Heart left ventricle (tissue), 16 donors: ENCODE data around the gene KRTAP16-1. TPM values are rescaled to one million over a fixed set of nuclear protein-coding genes. Genes with fewer than 3 reads are reported as not detected.

Experiments used
- ATAC-seq, 4 donors: fragments of 200-7000 bp; cut with Tn5 transposase; one replicate each; pipeline ENCODE4 v1.9.1; 2020 to 2022; ENCODE audit warnings: moderate library complexity in 4 of 4, mild to moderate bottlenecking in 3 of 4, moderate number of reproducible peaks in 1 of 4
- DNase-seq, 5 donors: peaks; one replicate each; pipeline ENCODE4 v3.0.0-alpha.2; 2020
- H3K27ac ChIP-seq, 12 donors: fragments of 200-600 bp; sonication (generic) in 4 of 12; one replicate each; pipeline versions ENCODE4 v1.5.0 to v1.8.0; 2016 to 2022; ENCODE audit warnings: mild to moderate bottlenecking in 2 of 12
- H3K27me3 ChIP-seq, 9 donors: fragments of 200-600 bp; sonication (generic) in 2 of 9; one replicate each; pipeline versions ENCODE4 v1.5.1 to v1.8.0; 2016 to 2022; ENCODE audit warnings: mild to moderate bottlenecking in 3 of 9
- H3K36me3 ChIP-seq, 9 donors: fragments of 200-600 bp; sonication (generic) in 2 of 9; one replicate each; pipeline versions ENCODE4 v1.5.0 to v1.8.0; 2018 to 2022; ENCODE audit warnings: mild to moderate bottlenecking in 2 of 9
- H3K4me1 ChIP-seq, 12 donors: fragments of 200-600 bp; sonication (generic) in 4 of 12; one replicate each; pipeline versions ENCODE4 v1.5.0 to v1.8.0; 2016 to 2022; ENCODE audit warnings: mild to moderate bottlenecking in 3 of 12
- H3K4me3 ChIP-seq, 12 donors: fragments of 200-600 bp; sonication (generic) in 4 of 12; one replicate each; pipeline versions ENCODE4 v1.5.0 to v1.8.0; 2017 to 2022; ENCODE audit warnings: mild to moderate bottlenecking in 9 of 12, moderate library complexity in 4 of 12
- H3K9me3 ChIP-seq, 12 donors: fragments of 200-600 bp; sonication (generic) in 4 of 12; one replicate each; pipeline versions ENCODE4 v1.5.0 to v1.8.0; 2016 to 2022; ENCODE audit warnings: mild to moderate bottlenecking in 1 of 12
- POLR2A ChIP-seq, 2 donors: fragments of 450-650 bp; IDR thresholded peaks; one replicate each; pipeline ENCODE4 v1.6.1; 2017; ENCODE audit warnings: antibody characterized with exemption in 2 of 2, mild to moderate bottlenecking in 2 of 2, moderate library complexity in 2 of 2
- WGBS, 4 donors: extraction: QIAGEN DNeasy Blood & Tissue Kit in 2 of 4; methylation state at CpG; one replicate each; pipeline versions ENCODE4 v1.1.5 to v1.1.7; 2013 to 2018; 5-methylcytosine and 5-hydroxymethylcytosine counted together
- intact Hi-C, 10 donors: fragments of 100-400 bp; cut with DNase I; formaldehyde crosslinking; loops; one replicate each; pipeline versions ENCODE4 v1.11.1 to v1.14.2; 2022
- polyA plus RNA-seq, 2 donors: library from polyadenylated mRNA; stranded (reverse); fragments of 200-250 nt; gene quantifications; one replicate each; pipeline ENCODE4 v1.2.3, GENCODE V29; 2013
- total RNA-seq, 9 donors: library from RNA; depleted of rRNA in 2 of 9; stranded (reverse); fragments of >200 nt in 2 of 9; fragmentation: NEBNext Ultra II Directional in 3 of 9; extraction: Animal tissue kit (Norgen Biotek cat#: 25700) in 3 of 9; gene quantifications; one replicate each; pipeline versions ENCODE4 v1.1.0 to v1.2.4, GENCODE V29; 2016 to 2023
- TF ChIP-seq, protein P1 (sequence below), 12 donors: fragments of 200-600 bp; sonication (generic) in 4 of 12; IDR thresholded peaks; one replicate each; pipeline versions ENCODE4 v1.5.0 to v1.8.0; 2018 to 2022; ENCODE audit warnings: antibody characterized with exemption in 12 of 12, mild to moderate bottlenecking in 5 of 12
- donor health status: ischemic (EF 13 %, LVEDD 7.1; RV severe dilation, severe dysfunction).
- donor health status: healthy with polysubstance abuse.
- donor health status: DM: no; HTN: yes; CAD: no.
- donor health status: DM: no; HTN: no; CAD: no.
- donor health status: ischemic (EF 25% LVEDD 6.9; RV normal size, moderate dysfunction).
- donor health status: ischemic (EF 25% LVEDD 5.7; RV mildly dilated, moderate dysfunction).
- donor health status: healthy.
- donor health status: DM: yes; HTN: yes; CAD: no.
- donor health status: ischemic (EF 35%, LVEDD 5.7; RV mildly dilated, moderate dysfunction).
- donor health status: nonischemic (EF 11% LVEDD 7.7; RV severe dilation, severe dysfunction).
- donor health status: DM: yes; HTN: yes; CAD: no.
- donor health status: PGD.
- donor health status: ischemic (EF 29% LVEDD 5.4; RV normal size, mild dysfunction).
- donor health status: nonischemic (EF 23%, LVEDD 6.1; RV moderate dilation, normal function).

The KRTAP16-1 gene
- total and polyA plus RNA-seq, 11 donors: not detected

DNA sequence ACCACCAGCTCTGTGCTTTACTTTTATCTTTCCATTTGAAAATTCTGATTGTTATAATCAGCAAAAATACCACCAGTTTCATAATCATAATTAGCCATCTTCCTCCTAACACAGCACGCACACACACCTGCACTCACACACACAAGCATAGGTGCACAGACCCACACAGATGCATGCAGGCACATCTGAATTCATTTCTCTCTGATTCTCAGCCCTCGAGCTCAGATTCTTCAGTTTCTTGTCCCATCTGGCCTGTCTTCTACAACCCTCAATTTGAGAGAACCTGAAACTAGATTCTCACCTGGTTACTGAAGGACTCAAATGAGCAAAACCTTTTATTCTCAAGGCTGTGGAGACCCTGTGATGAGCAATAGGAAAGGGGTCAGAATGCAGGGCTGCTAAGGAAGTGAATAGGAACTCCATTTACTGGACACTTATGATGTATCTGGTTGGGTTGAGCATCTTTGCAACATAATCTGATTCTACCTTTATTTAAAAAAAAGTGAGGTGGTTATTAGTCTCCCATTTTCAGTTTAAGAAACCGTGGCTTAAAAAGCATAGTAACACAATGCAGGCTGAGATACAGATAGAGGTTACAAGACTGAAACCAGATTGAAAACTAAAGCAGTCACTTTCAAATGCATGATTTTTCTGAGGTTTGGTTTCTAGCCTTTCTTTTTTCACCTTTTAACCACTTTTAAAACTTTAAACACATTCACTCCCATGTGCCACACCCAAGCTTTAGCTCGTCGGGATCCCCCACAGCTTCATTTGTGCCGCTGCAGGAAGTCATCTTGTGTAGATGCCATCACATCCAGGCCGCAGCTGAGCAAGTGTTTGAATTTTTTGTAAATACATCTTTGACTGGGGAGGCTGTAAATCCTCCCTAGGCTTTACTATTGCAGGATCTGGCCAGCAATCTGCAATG is 32.1 kb upstream of the KRTAP16-1 start:
- no peak for TF ChIP-seq POLR2A (IDR thresholded peaks at IDR 0.05)
- TF ChIP-seq, protein P1, sequence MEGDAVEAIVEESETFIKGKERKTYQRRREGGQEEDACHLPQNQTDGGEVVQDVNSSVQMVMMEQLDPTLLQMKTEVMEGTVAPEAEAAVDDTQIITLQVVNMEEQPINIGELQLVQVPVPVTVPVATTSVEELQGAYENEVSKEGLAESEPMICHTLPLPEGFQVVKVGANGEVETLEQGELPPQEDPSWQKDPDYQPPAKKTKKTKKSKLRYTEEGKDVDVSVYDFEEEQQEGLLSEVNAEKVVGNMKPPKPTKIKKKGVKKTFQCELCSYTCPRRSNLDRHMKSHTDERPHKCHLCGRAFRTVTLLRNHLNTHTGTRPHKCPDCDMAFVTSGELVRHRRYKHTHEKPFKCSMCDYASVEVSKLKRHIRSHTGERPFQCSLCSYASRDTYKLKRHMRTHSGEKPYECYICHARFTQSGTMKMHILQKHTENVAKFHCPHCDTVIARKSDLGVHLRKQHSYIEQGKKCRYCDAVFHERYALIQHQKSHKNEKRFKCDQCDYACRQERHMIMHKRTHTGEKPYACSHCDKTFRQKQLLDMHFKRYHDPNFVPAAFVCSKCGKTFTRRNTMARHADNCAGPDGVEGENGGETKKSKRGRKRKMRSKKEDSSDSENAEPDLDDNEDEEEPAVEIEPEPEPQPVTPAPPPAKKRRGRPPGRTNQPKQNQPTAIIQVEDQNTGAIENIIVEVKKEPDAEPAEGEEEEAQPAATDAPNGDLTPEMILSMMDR (IDR thresholded peaks at IDR 0.05): no peak
- DNase-seq: no peak
- 74 to 79% (median 76%) methylated on average over 7 of the region's 7 CpGs for WGBS, 4 donors
- Histone ChIP-seq H3K4me3 (no peak overlapping the region), H3K36me3 (no peaks in the 10 kb centered on the region), H3K27ac (peak overlapping the region in 1 of 12 donors; percentile 67), H3K27me3 (no peaks in the 10 kb centered on the region), H3K4me1 (peaks cover 0 to 25% (median 0%) of the 10 kb centered on the region in 12 donors), H3K9me3 (peaks cover 0 to 10% (median 0%) of the 10 kb centered on the region in 12 donors)
- ATAC-seq: no peak
- intact Hi-C loops: no loop called here

DNA sequence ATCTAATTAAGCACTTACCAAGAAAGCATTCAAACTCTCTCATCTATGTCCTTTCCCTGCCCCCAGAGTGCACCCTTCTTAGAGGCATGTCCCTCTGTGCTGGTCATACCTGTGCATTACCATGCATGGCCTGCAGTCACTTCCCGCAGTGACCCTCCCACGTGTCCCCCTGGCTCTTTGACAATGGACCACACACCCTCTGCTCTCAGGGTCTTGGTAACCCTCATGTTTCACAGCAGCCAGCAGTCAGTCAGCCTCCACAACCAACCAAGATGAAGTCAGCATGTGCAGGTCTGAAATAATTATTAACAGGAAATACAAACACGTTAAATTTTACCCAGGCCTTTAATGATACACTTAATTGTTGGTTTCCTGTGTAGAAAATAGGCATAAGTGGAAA is 31.4 kb upstream of the KRTAP16-1 start:
- TF ChIP-seq POLR2A (IDR thresholded peaks at IDR 0.05): no peak
- TF ChIP-seq, protein P1 (IDR thresholded peaks at IDR 0.05): no peak
- no peak overlapping the region for H3K4me3 ChIP-seq
- H3K36me3 ChIP-seq: no peaks in the 10 kb centered on the region
- H3K9me3 ChIP-seq: peaks cover 0 to 10% (median 0%) of the 10 kb centered on the region in 12 donors
- no peak for ATAC-seq
- intact Hi-C loops: no loop called here
- no peak for DNase-seq
- peaks cover 0 to under 1% (median 0%) of the 10 kb centered on the region in 9 donors for H3K27me3 ChIP-seq
- peaks cover 0 to 25% (median 0%) of the 10 kb centered on the region in 12 donors for H3K4me1 ChIP-seq
- 42 to 53% (median 51%) methylated on average over 3 of the region's 3 CpGs for WGBS, 4 donors
- H3K27ac ChIP-seq: peak overlapping the region in 1 of 12 donors; percentile 67

DNA sequence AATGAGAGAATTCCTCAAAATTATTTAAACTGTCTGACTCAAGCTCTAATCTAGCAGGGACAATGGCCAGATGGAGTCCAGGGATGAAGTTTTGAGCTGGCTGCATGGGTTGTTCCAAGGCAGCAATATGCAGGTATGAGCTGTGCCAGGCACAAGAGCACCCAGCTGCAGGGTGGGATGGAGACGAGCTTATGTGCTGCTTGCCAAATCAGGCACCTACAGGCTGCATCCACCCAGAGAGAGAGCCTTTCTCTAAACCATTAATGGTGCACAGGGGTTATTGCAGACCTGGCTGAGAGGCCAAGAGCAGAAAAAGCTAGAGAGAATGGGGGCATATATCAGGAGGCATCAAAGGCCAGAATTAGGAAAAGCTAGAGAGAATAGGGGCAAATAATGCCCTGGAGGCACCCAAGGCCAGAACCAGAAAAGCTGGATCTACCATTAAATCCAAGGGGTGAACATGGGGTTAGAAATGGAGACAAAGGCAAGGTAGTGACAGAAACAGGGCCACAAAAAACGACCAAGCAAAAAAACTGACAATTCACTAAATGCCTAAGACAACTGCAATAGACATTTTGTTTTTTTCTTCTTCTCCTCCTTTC is 30.6 kb upstream of the KRTAP16-1 start:
- DNase-seq: no peak
- H3K27me3 ChIP-seq: peaks cover 0 to 5% (median 0%) of the 10 kb centered on the region in 9 donors
- ATAC-seq: no peak
- peaks cover 0 to 10% (median 0%) of the 10 kb centered on the region in 12 donors for H3K9me3 ChIP-seq
- peaks cover 0 to 25% (median 0%) of the 10 kb centered on the region in 12 donors for H3K4me1 ChIP-seq
- H3K4me3 ChIP-seq: no peak overlapping the region
- no peaks in the 10 kb centered on the region for H3K36me3 ChIP-seq
- 48 to 59% (median 58%) methylated on average over 2 of the region's 2 CpGs for WGBS, 4 donors
- H3K27ac ChIP-seq: peak overlapping the region in 1 of 12 donors; percentile 67
- intact Hi-C loops: no loop called here
- no peak for TF ChIP-seq POLR2A (IDR thresholded peaks at IDR 0.05)
- TF ChIP-seq, protein P1 (IDR thresholded peaks at IDR 0.05): no peak

DNA sequence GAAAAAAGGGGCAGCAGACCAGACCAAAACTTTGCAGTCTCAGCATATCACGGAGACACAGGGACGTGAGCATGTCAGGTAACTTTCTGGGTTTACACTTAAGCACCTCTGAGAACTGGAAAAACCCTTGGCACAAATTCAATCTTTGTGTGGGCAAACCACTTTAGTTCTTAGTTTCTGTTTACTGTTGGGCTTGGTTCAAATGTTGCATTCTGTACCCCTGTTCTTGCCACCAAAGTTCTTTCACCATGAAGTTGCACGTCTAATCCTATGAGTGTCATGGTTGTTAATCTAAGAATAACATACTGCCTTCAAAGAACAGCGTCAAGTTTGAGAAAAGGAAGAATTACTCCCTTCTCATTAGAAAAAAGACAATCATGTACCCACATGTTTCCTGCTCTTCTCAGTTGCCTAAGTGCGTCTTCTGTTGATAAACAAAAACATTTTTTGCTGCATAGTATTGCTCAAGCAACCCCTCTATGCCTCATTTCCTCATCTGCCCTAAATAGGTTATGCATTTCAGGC is 29.9 kb upstream of the KRTAP16-1 start:
- no peak overlapping the region for H3K4me3 ChIP-seq
- TF ChIP-seq, protein P1 (IDR thresholded peaks at IDR 0.05): no peak
- TF ChIP-seq POLR2A (IDR thresholded peaks at IDR 0.05): no peak
- ATAC-seq (no peak), DNase-seq (no peak)
- peaks cover 0 to 6% (median 0%) of the 10 kb centered on the region in 9 donors for H3K27me3 ChIP-seq
- peaks cover 0 to 10% (median 0%) of the 10 kb centered on the region in 12 donors for H3K9me3 ChIP-seq
- peak overlapping the region in 1 of 12 donors; percentile 67 for H3K27ac ChIP-seq
- 51 to 63% (median 55%) methylated on average over 5 of the region's 5 CpGs for WGBS, 4 donors
- intact Hi-C loops: no loop called here
- peaks cover 0 to 25% (median 0%) of the 10 kb centered on the region in 12 donors for H3K4me1 ChIP-seq
- no peaks in the 10 kb centered on the region for H3K36me3 ChIP-seq
